Measurements from ENCODE around the gene FAM107B.

FAM107B gene

GRCh38 chr10:14653271-14654161, 121.2 kb downstream of the FAM107B start:
- peak; percentile 50 for ATAC-seq
- TF ChIP-seq ISL1 (CRISPR knock-in tag; IDR thresholded peaks at IDR 0.05) (peak; percentile 71), TSHZ2 (CRISPR knock-in tag; IDR thresholded peaks at IDR 0.05) (peak; percentile 28; the same call in 1 of the 2 replicates), ZNF565 (CRISPR knock-in tag; conservative IDR thresholded peaks at IDR 0.05; ENCODE audit: low read depth) (no peak), BACH2 (CRISPR knock-in tag; IDR thresholded peaks at IDR 0.05; ENCODE audit: borderline replicate concordance) (no peak), CREB5 (CRISPR knock-in tag; IDR thresholded peaks at IDR 0.05; ENCODE audit: low read depth) (no peak)

GRCh38 chr10:14652816-14653215, 121.9 kb downstream of the FAM107B start:
- TF ChIP-seq POU6F1 (CRISPR knock-in tag; IDR thresholded peaks at IDR 0.05; ENCODE audit: borderline replicate concordance, low read depth): no peak
- TF ChIP-seq CSDC2 (CRISPR knock-in tag; IDR thresholded peaks at IDR 0.05): 0 out of 2 replicates have a peak, but pooled peaks have one; percentile 8
- no peak for ATAC-seq

GRCh38 chr10:14652067-14652466, 122.6 kb downstream of the FAM107B start:
- ATAC-seq: no peak; the same call in 2 of the 3 replicates
- TF ChIP-seq TSHZ2 (CRISPR knock-in tag; IDR thresholded peaks at IDR 0.05): peak; percentile 45; the same call in 1 of the 2 replicates
- 0 out of 2 replicates have a peak, but pooled peaks have one; percentile 15 for TF ChIP-seq CREB5 (CRISPR knock-in tag; IDR thresholded peaks at IDR 0.05; ENCODE audit: low read depth)
- TF ChIP-seq CSRNP3 (CRISPR knock-in tag; IDR thresholded peaks at IDR 0.05): no peak
- no peak for TF ChIP-seq ESRRG (CRISPR knock-in tag; IDR thresholded peaks at IDR 0.05)
- peak; percentile 68; the same call in 1 of the 2 replicates for TF ChIP-seq TCF4 (CRISPR knock-in tag; IDR thresholded peaks at IDR 0.05; ENCODE audit: borderline replicate concordance)
- peak; percentile 75 for TF ChIP-seq ISL1 (CRISPR knock-in tag; IDR thresholded peaks at IDR 0.05)

- no peak for ATAC-seq
- TF ChIP-seq ZFP3 (CRISPR knock-in tag; IDR thresholded peaks at IDR 0.05): no peak
- no peak for TF ChIP-seq TCF4 (CRISPR knock-in tag; IDR thresholded peaks at IDR 0.05; ENCODE audit: borderline replicate concordance)
- TF ChIP-seq ZFP30 (CRISPR knock-in tag; IDR thresholded peaks at IDR 0.05): no peak
- TF ChIP-seq ARNTL (CRISPR knock-in tag; IDR thresholded peaks at IDR 0.05; ENCODE audit: borderline replicate concordance, low read depth): no peak
- no peak for TF ChIP-seq OSR1 (CRISPR knock-in tag; IDR thresholded peaks at IDR 0.05)
- TF ChIP-seq ZNF8 (CRISPR knock-in tag; IDR thresholded peaks at IDR 0.05): no peak
- no peak for TF ChIP-seq BACH2 (CRISPR knock-in tag; IDR thresholded peaks at IDR 0.05; ENCODE audit: borderline replicate concordance)
- no peak for TF ChIP-seq CSDC2 (CRISPR knock-in tag; IDR thresholded peaks at IDR 0.05)
- no peak for TF ChIP-seq RARB (CRISPR knock-in tag; IDR thresholded peaks at IDR 0.05)
- TF ChIP-seq ZNF565 (CRISPR knock-in tag; conservative IDR thresholded peaks at IDR 0.05; ENCODE audit: low read depth): no peak
- no peak for TF ChIP-seq ESRRG (CRISPR knock-in tag; IDR thresholded peaks at IDR 0.05)
- TF ChIP-seq ISL1 (CRISPR knock-in tag; IDR thresholded peaks at IDR 0.05): no peak
- no peak for TF ChIP-seq GLIS3 (CRISPR knock-in tag; IDR thresholded peaks at IDR 0.05)
- TF ChIP-seq PATZ1 (CRISPR knock-in tag; IDR thresholded peaks at IDR 0.05; ENCODE audit: borderline replicate concordance): no peak
Observed at GRCh38 chr10:14649739-14650138, 125.0 kb downstream of the FAM107B start.

Measured in SK-N-SH treated with all-trans-retinoic acid at 6 μM for 48 hours (cell line).